A549 (cell line): ENCODE data around the gene LRIF1. TPM values are rescaled to one million over a fixed set of nuclear protein-coding genes. Genes with fewer than 3 reads are reported as not detected.

ENCODE experiments used
- ATAC-seq, 2 experiments: fragments of 200-7000 bp in 1 of 2; fragments of >200 bp in 1 of 2; cut with Nextera tagmentation in 1 of 2; cut with Tn5 transposase in 1 of 2; 3 replicates each; pipeline versions ENCODE4 v1.8.0 to v1.9.1; 2018 to 2020; ENCODE audit warnings: mild to moderate bottlenecking in 1 of 2, moderate library complexity in 1 of 2
- CTCF ChIA-PET: fragments of 300-600 bp; sonication (Branson Sonifier 250); formaldehyde crosslinking; extraction: SDS; loops from one replicate; lab custom pipeline; 2021; ENCODE audit warnings: antibody characterized with exemption, inconsistent platforms; lab: Yijun Ruan, JAX
- POLR2A ChIA-PET: fragments of 350-600 bp; formaldehyde crosslinking; extraction: SDS; loops from one replicate; lab custom pipeline; 2021; ENCODE audit warnings: antibody characterized with exemption, inconsistent platforms; lab: Yijun Ruan, JAX
- DNase-seq, 2 experiments: peaks; one replicate each; pipeline versions ENCODE4 v3.0.0 to v3.0.0-alpha.2; 2011 to 2016; ENCODE audit warnings: low read depth in 1 of 2, low spot score in 1 of 2
- FAIRE-seq: peaks from 2 replicates; lab custom pipeline; 2011; peaks lifted over from hg19 to GRCh38; lab: Jason Lieb, UNC
- H3K27ac ChIP-seq, 2 experiments: fragments of >200 bp; sonication (Bioruptor Twin); formaldehyde crosslinking; 3 replicates each; pipeline ENCODE4 v1.5.1; 2016 to 2017
- H3K4me1 ChIP-seq: fragments of >200 bp; sonication (Bioruptor Twin); formaldehyde crosslinking; 3 replicates; pipeline ENCODE4 v1.6.1; 2016
- H3K4me2 ChIP-seq: fragments of >200 bp; sonication (Bioruptor Twin); formaldehyde crosslinking; 3 replicates; pipeline ENCODE4 v1.6.1; 2016
- H3K4me3 ChIP-seq: fragments of >200 bp; sonication (Bioruptor Twin); formaldehyde crosslinking; 3 replicates; pipeline ENCODE4 v1.5.1; 2016
- H3K9me3 ChIP-seq: fragments of >200 bp; sonication (Bioruptor Twin); formaldehyde crosslinking; 3 replicates; pipeline ENCODE4 v1.6.1; 2016
- ATOH8 ChIP-seq: fragments of 250-450 bp; sonication (Bioruptor Pico); IDR thresholded peaks from 2 replicates; pipeline ENCODE4 v1.5.0; 2020; ENCODE audit warnings: low read depth, mild to moderate bottlenecking, moderate library complexity
- BHLHE40 ChIP-seq: IDR thresholded peaks from 2 replicates; pipeline ENCODE4 v1.6.1; 2012; ENCODE audit warnings: low read depth, low read length, inconsistent platforms
- CBX8 ChIP-seq: fragments of 200-600 bp; sonication (generic); IDR thresholded peaks from 2 replicates; pipeline ENCODE4 v1.6.1; 2016
- CHD4 ChIP-seq: fragments of 200-600 bp; sonication (generic); IDR thresholded peaks from 2 replicates; pipeline ENCODE4 v1.6.1; 2016; ENCODE audit warnings: antibody characterized with exemption, mild to moderate bottlenecking, borderline replicate concordance
- CTCF ChIP-seq: fragments of >200 bp; sonication (Bioruptor Twin); formaldehyde crosslinking; IDR thresholded peaks from 3 replicates; pipeline ENCODE4 v1.5.1; 2016
- EHF ChIP-seq: fragments of 250-450 bp; sonication (Bioruptor Pico); IDR thresholded peaks from 2 replicates; pipeline ENCODE4 v1.5.0; 2020; ENCODE audit warnings: mild to moderate bottlenecking
- EHMT2 ChIP-seq: fragments of 200-600 bp; sonication (generic); IDR thresholded peaks from 2 replicates; pipeline ENCODE4 v1.6.1; 2016; ENCODE audit warnings: antibody characterized with exemption, low read depth, mild to moderate bottlenecking, moderate library complexity
- ELK1 ChIP-seq: fragments of 150-350 bp; IDR thresholded peaks from 2 replicates; pipeline ENCODE4 v1.6.1; 2014; ENCODE audit warnings: low read depth, mild to moderate bottlenecking, low read length
- HDAC2 ChIP-seq: fragments of 200-600 bp; sonication (generic); IDR thresholded peaks from 2 replicates; pipeline ENCODE4 v1.6.1; 2016
- HEYL ChIP-seq: fragments of 250-450 bp; sonication (Bioruptor Pico); IDR thresholded peaks from 2 replicates; pipeline ENCODE4 v1.8.0; 2021; ENCODE audit warnings: mild to moderate bottlenecking, moderate library complexity
- HOXA7 ChIP-seq: fragments of 250-450 bp; sonication (Bioruptor Pico); IDR thresholded peaks from 2 replicates; pipeline ENCODE4 v1.5.0; 2020; ENCODE audit warnings: mild to moderate bottlenecking, moderate library complexity
- HOXB5 ChIP-seq: fragments of 250-450 bp; sonication (Bioruptor Pico); IDR thresholded peaks from 2 replicates; pipeline ENCODE4 v1.5.0; 2020; ENCODE audit warnings: mild to moderate bottlenecking, moderate library complexity
- JUN ChIP-seq, 2 experiments: fragments of >200 bp; sonication (Bioruptor Twin); formaldehyde crosslinking; IDR thresholded peaks; 2 replicates in 1 of 2; 3 replicates in 1 of 2; pipeline ENCODE4 v1.6.1; 2016 to 2017
- KDM5A ChIP-seq: fragments of 200-600 bp; sonication (generic); IDR thresholded peaks from 2 replicates; pipeline ENCODE4 v1.6.1; 2016; ENCODE audit warnings: antibody characterized with exemption, mild to moderate bottlenecking
- MAX ChIP-seq: IDR thresholded peaks from 2 replicates; pipeline ENCODE4 v1.6.1; 2012
- MAZ ChIP-seq: fragments of 150-350 bp; IDR thresholded peaks from 2 replicates; pipeline ENCODE4 v1.6.1; 2014; ENCODE audit warnings: antibody characterized with exemption, low read depth, low read length, borderline replicate concordance
- NPAS2 ChIP-seq: fragments of 250-450 bp; sonication (Bioruptor Pico); IDR thresholded peaks from 2 replicates; pipeline ENCODE4 v1.8.0; 2022; ENCODE audit warnings: mild to moderate bottlenecking, moderate library complexity, borderline replicate concordance
- PBX3 ChIP-seq: IDR thresholded peaks from 2 replicates; pipeline ENCODE4 v1.6.1; 2012
- PHF8 ChIP-seq: fragments of 200-600 bp; sonication (generic); IDR thresholded peaks from 2 replicates; pipeline ENCODE4 v1.6.1; 2016; ENCODE audit warnings: low read depth, mild to moderate bottlenecking, antibody characterized with exemption, moderate library complexity, borderline replicate concordance
- RCOR1 ChIP-seq: fragments of 150-350 bp; IDR thresholded peaks from 2 replicates; pipeline ENCODE4 v1.6.1; 2014; ENCODE audit warnings: antibody characterized with exemption, low read length, low read depth
- REST ChIP-seq: fragments of 200-600 bp; sonication (generic); IDR thresholded peaks from 2 replicates; pipeline ENCODE4 v1.6.1; 2016; ENCODE audit warnings: antibody characterized with exemption, mild to moderate bottlenecking, moderate library complexity
- RFX5 ChIP-seq: fragments of 450-650 bp; IDR thresholded peaks from 2 replicates; pipeline ENCODE4 v1.7.1; 2014; ENCODE audit warnings: antibody characterized with exemption, mild to moderate bottlenecking, moderate library complexity
- SMC3 ChIP-seq: fragments of >200 bp; sonication (Bioruptor Twin); formaldehyde crosslinking; IDR thresholded peaks from 3 replicates; pipeline ENCODE4 v1.6.1; 2018; ENCODE audit warnings: inconsistent platforms
- TP53 ChIP-seq: fragments of 250-450 bp; sonication (Bioruptor Pico); IDR thresholded peaks from 2 replicates; pipeline ENCODE4 v1.5.0; 2021; ENCODE audit warnings: mild to moderate bottlenecking, moderate library complexity
- USF2 ChIP-seq: fragments of 450-650 bp; IDR thresholded peaks from 2 replicates; pipeline ENCODE4 v1.6.1; 2014; ENCODE audit warnings: antibody characterized with exemption
- ZC3H11A ChIP-seq: fragments of 450-650 bp; IDR thresholded peaks from 2 replicates; pipeline ENCODE4 v1.6.1; 2014; ENCODE audit warnings: antibody characterized with exemption, mild to moderate bottlenecking
- ZNF302 ChIP-seq: fragments of 250-450 bp; sonication (Bioruptor Pico); IDR thresholded peaks from 2 replicates; pipeline ENCODE4 v1.9.0; 2021; ENCODE audit warnings: inconsistent platforms, mild to moderate bottlenecking, moderate library complexity
- ZSCAN20 ChIP-seq: fragments of 250-450 bp; sonication (Bioruptor Pico); IDR thresholded peaks from 2 replicates; pipeline ENCODE4 v1.8.0; 2022; ENCODE audit warnings: mild to moderate bottlenecking, moderate library complexity
- WGBS: methylation state at CpG from one replicate; pipeline ENCODE4 v1.1.6; 2017; ENCODE audit errors: missing lambda C conversion rate; 5-methylcytosine and 5-hydroxymethylcytosine counted together
- polyA plus RNA-seq, 4 experiments: library from polyadenylated mRNA; depleted of rRNA in 3 of 4; stranded (reverse); fragments of >200 nt; fragmentation: RNase III in 1 of 4; extraction: RNeasy Plus Mini Kit Qiagen cat#74134 plus additional on column Dnase treatment in 1 of 4; gene quantifications; 2 replicates in 3 of 4; 3 replicates in 1 of 4; pipeline ENCODE4 v1.2.3, GENCODE V29; 2011 to 2017

Gene LRIF1
- polyA plus RNA-seq, 2 of the 4 experiments (the other 2 are of a cell fraction), result 16.3 to 40.8 TPM

GRCh38 chr1:110928904-110929303, 34.8 kb downstream of the LRIF1 start:
- H3K4me1 ChIP-seq, result no peaks in the 10 kb centered on the region
- H3K4me3 ChIP-seq, result no peak overlapping the region
- TF ChIP-seq HOXA7 (CRISPR knock-in tag) (no peak), RCOR1 (no peak), EHMT2 (no peak), REST (no peak), MAX (no peak), HEYL (CRISPR knock-in tag) (no peak), ZC3H11A (no peak), TP53 (CRISPR knock-in tag) (no peak), CBX8 (no peak), EHF (no peak), JUN (IDR thresholded peaks at IDR 0.05) (no peak), ZNF302 (no peak)
- WGBS, result 15% methylated on average over 2 of the region's 2 CpGs
- no peak overlapping the region for H3K4me2 ChIP-seq
- no peak for ATAC-seq
- DNase-seq, result no peak
- CTCF ChIA-PET, result no interaction called here
- H3K27ac ChIP-seq, result no peak overlapping the region
- H3K9me3 ChIP-seq, result no peaks in the 10 kb centered on the region; the same call in 2 of the 3 replicates
- POLR2A ChIA-PET, result interaction anchor here (2.7 kb wide), 1 partner anchor 35 kb away, joined by 9 read pairs; the partner anchor contains the start of gene LRIF1
- no peak for FAIRE-seq

- H3K9me3 ChIP-seq, result no peaks in the 10 kb centered on the region; the same call in 2 of the 3 replicates
- TF ChIP-seq MAX (no peak), ATOH8 (CRISPR knock-in tag) (no peak), PBX3 (no peak), CBX8 (no peak), RFX5 (no peak), CHD4 (no peak), NPAS2 (CRISPR knock-in tag) (no peak), CTCF (no peak), ELK1 (no peak), USF2 (no peak), EHF (no peak), SMC3 (no peak), HDAC2 (no peak), HOXB5 (CRISPR knock-in tag) (no peak), BHLHE40 (no peak), ZSCAN20 (CRISPR knock-in tag) (no peak), PHF8 (no peak), KDM5A (no peak), MAZ (no peak)
- TF ChIP-seq, all 56 proteins: peak for 0
- no peak overlapping the region for H3K4me3 ChIP-seq
- ATAC-seq (no peak), DNase-seq (no peak), FAIRE-seq (no peak)
- H3K4me1 ChIP-seq, result no peaks in the 10 kb centered on the region
- 100% methylated on average over 1 of the region's 1 CpG for WGBS
- H3K27ac ChIP-seq, result no peak overlapping the region
- H3K4me2 ChIP-seq, result no peak overlapping the region
- ChIA-PET CTCF (no interaction called here), POLR2A (interaction anchor here (2.7 kb wide), 1 partner anchor 36 kb away, joined by 9 read pairs; the partner anchor contains the start of gene LRIF1)
These were observed 35.5 kb downstream of the LRIF1 start for GRCh38 chr1:110928191-110928590.
